IMR-90 (cell line): ENCODE results near the gene CTNND2. TPM values are rescaled to one million over a fixed set of nuclear protein-coding genes. Genes with fewer than 3 reads are reported as not detected.

Source experiments
- ATAC-seq: fragments of 200-7000 bp; cut with Tn5 transposase; 2 replicates; pipeline ENCODE4 v1.9.1; 2020; ENCODE audit warnings: low read depth, mild to moderate bottlenecking, moderate library complexity
- BruUV-seq: library from RNA; stranded (reverse); fragments of 400-500 nt; replicated peaks from 2 replicates; lab custom pipeline; 2021; lab: Mats Ljungman, UMichigan
- CTCF ChIA-PET: fragments of 300-600 bp; formaldehyde crosslinking; extraction: SDS; loops from one replicate; lab custom pipeline; 2021; ENCODE audit warnings: antibody characterized with exemption; lab: Yijun Ruan, JAX
- POLR2A ChIA-PET: fragments of 300-600 bp; sonication (Branson Sonifier 250); formaldehyde crosslinking; loops from one replicate; lab custom pipeline; 2022; ENCODE audit warnings: antibody characterized with exemption; ENCODE audit not compliant: unreplicated experiment; lab: Charles Lee
- DNase-seq: peaks from one replicate; pipeline ENCODE4 v3.0.0; 2013
- H2AFZ ChIP-seq: replicated peaks from 2 replicates; pipeline ENCODE3; 2013; ENCODE audit warnings: low read length, mild to moderate bottlenecking; ENCODE audit not compliant: poor library complexity
- H2AK5ac ChIP-seq: 2 replicates; pipeline ENCODE4 v1.6.1; 2013; ENCODE audit warnings: low read depth, low read length, inconsistent platforms
- H2AK9ac ChIP-seq: replicated peaks from 2 replicates; pipeline ENCODE3; 2013; ENCODE audit warnings: mild to moderate bottlenecking, low read depth, low read length, moderate library complexity; ENCODE audit not compliant: poor library complexity
- H2BK120ac ChIP-seq: 2 replicates; pipeline ENCODE4 v1.6.1; 2013; ENCODE audit warnings: low read depth, low read length, inconsistent platforms
- H2BK15ac ChIP-seq: 3 replicates; pipeline ENCODE4 v1.6.1; 2013; ENCODE audit warnings: low read depth, low read length, inconsistent platforms
- H2BK20ac ChIP-seq: 2 replicates; pipeline ENCODE4 v1.6.1; 2013; ENCODE audit warnings: low read depth, mild to moderate bottlenecking, inconsistent platforms, low read length, moderate library complexity
- H2BK5ac ChIP-seq: 2 replicates; pipeline ENCODE4 v1.6.1; 2013; ENCODE audit warnings: mild to moderate bottlenecking, low read depth, low read length, inconsistent platforms; ENCODE audit not compliant: poor library complexity, severe bottlenecking
- H3K14ac ChIP-seq: replicated peaks from 2 replicates; pipeline ENCODE4 v1.6.1; 2013; ENCODE audit warnings: low read depth, low read length, inconsistent platforms
- H3K18ac ChIP-seq: 2 replicates; pipeline ENCODE4 v1.6.1; 2013; ENCODE audit warnings: low read depth, low read length, control low read depth
- H3K23ac ChIP-seq: 2 replicates; pipeline ENCODE4 v1.6.1; 2013; ENCODE audit warnings: low read depth, low read length, inconsistent platforms
- H3K27ac ChIP-seq: 2 replicates; pipeline ENCODE4 v1.5.1; 2013; ENCODE audit warnings: mild to moderate bottlenecking, control low read depth, low read length; ENCODE audit not compliant: insufficient read depth
- H3K27me3 ChIP-seq: 2 replicates; pipeline ENCODE4 v1.6.1; 2013; ENCODE audit warnings: low read length; ENCODE audit not compliant: control insufficient read depth, insufficient read depth
- H3K36me3 ChIP-seq: 2 replicates; pipeline ENCODE4 v1.6.1; 2013; ENCODE audit warnings: low read length, mixed read lengths; ENCODE audit not compliant: control insufficient read depth, insufficient read depth
- H3K4ac ChIP-seq: 2 replicates; pipeline ENCODE4 v1.6.1; 2013; ENCODE audit warnings: low read depth, low read length, inconsistent platforms
- H3K4me1 ChIP-seq: 2 replicates; pipeline ENCODE4 v1.6.1; 2013; ENCODE audit warnings: low read length, mixed read lengths; ENCODE audit not compliant: control insufficient read depth, insufficient read depth
- H3K4me2 ChIP-seq: 2 replicates; pipeline ENCODE4 v1.6.1; 2013; ENCODE audit warnings: low read depth, mild to moderate bottlenecking, control low read depth, low read length, moderate library complexity
- H3K4me3 ChIP-seq: 2 replicates; pipeline ENCODE4 v1.5.1; 2013; ENCODE audit warnings: low read depth, mild to moderate bottlenecking, control low read depth, low read length, moderate library complexity; ENCODE audit not compliant: insufficient read depth
- H3K56ac ChIP-seq: 2 replicates; pipeline ENCODE4 v1.6.1; 2013; ENCODE audit warnings: low read length, inconsistent platforms; ENCODE audit not compliant: insufficient read depth; ENCODE audit errors: extremely low read depth
- H3K79me1 ChIP-seq, 2 experiments: 2 replicates each; pipeline ENCODE4 v1.6.1; 2013; ENCODE audit warnings: low read length in 2 of 2, inconsistent platforms in 1 of 2, low read depth in 1 of 2
- H3K9ac ChIP-seq: 2 replicates; pipeline ENCODE4 v1.6.1; 2013; ENCODE audit warnings: low read depth, low read length, control low read depth
- H3K9me1 ChIP-seq: 2 replicates; pipeline ENCODE4 v1.6.1; 2013; ENCODE audit warnings: low read length, inconsistent platforms; ENCODE audit not compliant: insufficient read depth
- H3K9me3 ChIP-seq: 2 replicates; pipeline ENCODE4 v1.6.1; 2013; ENCODE audit warnings: low read length; ENCODE audit not compliant: control insufficient read depth, insufficient read depth
- H4K20me1 ChIP-seq: 2 replicates; pipeline ENCODE4 v1.6.1; 2013; ENCODE audit warnings: low read length, inconsistent platforms; ENCODE audit not compliant: insufficient read depth
- H4K5ac ChIP-seq: 2 replicates; pipeline ENCODE4 v1.6.1; 2013; ENCODE audit warnings: mild to moderate bottlenecking, low read depth, low read length, control low read depth
- H4K8ac ChIP-seq, 2 experiments: 2 replicates each; pipeline ENCODE4 v1.6.1; 2013; ENCODE audit warnings: low read depth in 2 of 2, low read length in 2 of 2, control low read depth in 1 of 2, inconsistent platforms in 1 of 2
- H4K91ac ChIP-seq: 2 replicates; pipeline ENCODE4 v1.6.1; 2013; ENCODE audit warnings: low read depth, low read length, inconsistent platforms; ENCODE audit not compliant: insufficient read depth
- CEBPB ChIP-seq: IDR thresholded peaks from 2 replicates; pipeline ENCODE4 v1.6.1; 2012; ENCODE audit warnings: low read depth, low read length, improper control_type of control experiment
- CHD1 ChIP-seq: IDR thresholded peaks from 2 replicates; pipeline ENCODE4 v1.6.1; 2012; ENCODE audit warnings: low read depth, low read length, improper control_type of control experiment
- FOS ChIP-seq: fragments of 150-350 bp; IDR thresholded peaks from 2 replicates; pipeline ENCODE4 v1.6.1; 2016; ENCODE audit warnings: low read depth, low read length
- MAZ ChIP-seq: IDR thresholded peaks from 2 replicates; pipeline ENCODE4 v1.6.1; 2012; ENCODE audit warnings: low read depth, mild to moderate bottlenecking, low read length, improper control_type of control experiment, moderate library complexity, borderline replicate concordance
- MXI1 ChIP-seq: IDR thresholded peaks from 2 replicates; pipeline ENCODE4 v1.6.1; 2012; ENCODE audit warnings: low read depth, mild to moderate bottlenecking, low read length, moderate library complexity, borderline replicate concordance
- NFE2L2 ChIP-seq: fragments of 150-350 bp; IDR thresholded peaks from 2 replicates; pipeline ENCODE4 v1.6.1; 2016; ENCODE audit warnings: low read depth, mild to moderate bottlenecking, low read length
- POLR2A ChIP-seq: IDR thresholded peaks from 2 replicates; pipeline ENCODE4 v1.6.1; 2012; ENCODE audit warnings: mild to moderate bottlenecking, low read depth, low read length
- RAD21 ChIP-seq: IDR thresholded peaks from 2 replicates; pipeline ENCODE4 v1.6.1; 2012; ENCODE audit warnings: low read length, improper control_type of control experiment
- RCOR1 ChIP-seq: IDR thresholded peaks from 2 replicates; pipeline ENCODE4 v1.6.1; 2012; ENCODE audit warnings: mild to moderate bottlenecking, low read length, improper control_type of control experiment; ENCODE audit not compliant: insufficient replicate concordance
- RFX5 ChIP-seq: IDR thresholded peaks from 2 replicates; pipeline ENCODE4 v1.8.0; 2012; ENCODE audit warnings: low read depth, mild to moderate bottlenecking, low read length, moderate library complexity
- SMC3 ChIP-seq: fragments of 150-350 bp; IDR thresholded peaks from 2 replicates; pipeline ENCODE4 v1.6.1; 2016; ENCODE audit warnings: low read depth, mild to moderate bottlenecking, antibody characterized with exemption, low read length, moderate library complexity
- WGBS, 2 experiments: methylation state at CpG; one replicate each; pipeline versions ENCODE4 v1.1.5 to v1.1.7; 2013; ENCODE audit warnings: missing lambda C conversion rate in 2 of 2; ENCODE audit not compliant: insufficient read length in 1 of 2; ENCODE audit errors: extremely low coverage in 2 of 2; 5-methylcytosine and 5-hydroxymethylcytosine counted together
- dilution Hi-C: fragments of 300-500 bp; cut with HindIII; formaldehyde crosslinking; loops from one replicate; pipeline ENCODE4 v1.14.3; 2018; ENCODE audit warnings: low sequenced_read_pairs; ENCODE audit not compliant: unreplicated experiment
- in situ Hi-C: fragments of 300-500 bp; cut with MboI; formaldehyde crosslinking; loops from 3 replicates; pipeline ENCODE4 v1.14.3; 2019; ENCODE audit warnings: low sequenced_read_pairs, inconsistent platforms, mixed read lengths
- intact Hi-C: fragments of 100-400 bp; cut with micrococcal nuclease; formaldehyde crosslinking; loops from 2 replicates; pipeline ENCODE4 v1.10.0; 2022
- polyA plus RNA-seq, 3 experiments: library from polyadenylated mRNA; depleted of rRNA; stranded (reverse); fragments of >200 nt; gene quantifications; 2 replicates each; pipeline ENCODE4 v1.2.3, GENCODE V29; 2012; ENCODE audit warnings: low replicate concordance in 1 of 3
- total RNA-seq: library from RNA; depleted of rRNA; stranded (reverse); fragments of >200 nt; gene quantifications from 2 replicates; pipeline ENCODE4 v1.2.3, GENCODE V29; 2012
- TF ChIP-seq, protein P1 (sequence below): fragments of 150-350 bp; IDR thresholded peaks from 2 replicates; pipeline ENCODE4 v1.6.1; 2016; ENCODE audit warnings: low read depth, mild to moderate bottlenecking, low read length, moderate library complexity, borderline replicate concordance
- TF ChIP-seq, protein P2 (sequence below): fragments of 150-350 bp; IDR thresholded peaks from 2 replicates; pipeline ENCODE4 v1.6.1; 2017; ENCODE audit warnings: mild to moderate bottlenecking, antibody characterized with exemption, low read length, low read depth

CTNND2 gene
- total and polyA plus RNA-seq, 2 of the 4 experiments (the other 2 are of a cell fraction) = not detected

DNA sequence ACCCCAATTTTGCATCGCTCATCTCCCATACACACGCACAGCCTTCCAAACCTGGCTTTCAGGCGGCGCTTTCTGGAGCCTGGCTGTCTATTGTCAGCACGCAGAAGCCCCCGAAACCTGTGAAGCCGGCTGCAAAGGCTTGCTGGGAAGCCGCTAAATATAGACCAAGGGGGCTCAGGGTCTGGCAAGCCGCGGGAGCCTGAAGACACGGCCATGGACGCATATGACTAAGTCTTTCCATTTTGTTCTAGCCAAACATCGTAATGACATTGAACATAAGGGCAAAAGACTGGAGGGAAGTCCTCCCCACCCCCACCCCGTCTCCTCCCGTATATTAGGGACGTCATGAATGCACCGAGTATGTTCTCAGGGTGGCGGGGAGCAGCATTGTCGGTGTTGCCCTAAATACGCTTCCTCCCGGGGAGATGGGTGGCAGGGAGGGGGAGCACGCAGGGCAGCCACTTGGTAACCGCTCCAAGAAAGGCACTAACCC is 1.1 kb downstream of the CTNND2 start:
- H3K18ac ChIP-seq = no peak overlapping the region
- H3K9me1 ChIP-seq = no peaks in the 10 kb centered on the region
- no peak overlapping the region for H2AK9ac ChIP-seq
- no peaks in the 10 kb centered on the region for H3K9me3 ChIP-seq
- H4K91ac ChIP-seq = no peak overlapping the region
- H4K20me1 ChIP-seq = no peaks in the 10 kb centered on the region
- no peak overlapping the region for H3K4me2 ChIP-seq
- no peaks in the 10 kb centered on the region for H3K4me1 ChIP-seq
- no peak for ATAC-seq
- no peak for DNase-seq
- no peak overlapping the region for H2BK120ac ChIP-seq
- H3K9ac ChIP-seq = no peak overlapping the region
- no peak overlapping the region for H4K5ac ChIP-seq
- no peak overlapping the region for H2AFZ ChIP-seq
- H2BK15ac ChIP-seq = no peak overlapping the region
- BruUV-seq = no TSS peak
- H3K23ac ChIP-seq = no peak overlapping the region
- H2BK5ac ChIP-seq = no peak overlapping the region
- H3K56ac ChIP-seq = no peak overlapping the region
- in situ Hi-C loops = no loop called here
- intact Hi-C loops = no loop called here
- POLR2A ChIA-PET = no interaction called here
- TF ChIP-seq RCOR1 (no peak), FOS (no peak), MAZ (no peak), POLR2A (no peak), MXI1 (no peak), RFX5 (no peak), CHD1 (no peak), CEBPB (no peak), NFE2L2 (no peak), SMC3 (no peak), RAD21 (no peak)
- TF ChIP-seq, protein P1, sequence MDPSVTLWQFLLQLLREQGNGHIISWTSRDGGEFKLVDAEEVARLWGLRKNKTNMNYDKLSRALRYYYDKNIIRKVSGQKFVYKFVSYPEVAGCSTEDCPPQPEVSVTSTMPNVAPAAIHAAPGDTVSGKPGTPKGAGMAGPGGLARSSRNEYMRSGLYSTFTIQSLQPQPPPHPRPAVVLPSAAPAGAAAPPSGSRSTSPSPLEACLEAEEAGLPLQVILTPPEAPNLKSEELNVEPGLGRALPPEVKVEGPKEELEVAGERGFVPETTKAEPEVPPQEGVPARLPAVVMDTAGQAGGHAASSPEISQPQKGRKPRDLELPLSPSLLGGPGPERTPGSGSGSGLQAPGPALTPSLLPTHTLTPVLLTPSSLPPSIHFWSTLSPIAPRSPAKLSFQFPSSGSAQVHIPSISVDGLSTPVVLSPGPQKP = no peak
- TF ChIP-seq, protein P2, sequence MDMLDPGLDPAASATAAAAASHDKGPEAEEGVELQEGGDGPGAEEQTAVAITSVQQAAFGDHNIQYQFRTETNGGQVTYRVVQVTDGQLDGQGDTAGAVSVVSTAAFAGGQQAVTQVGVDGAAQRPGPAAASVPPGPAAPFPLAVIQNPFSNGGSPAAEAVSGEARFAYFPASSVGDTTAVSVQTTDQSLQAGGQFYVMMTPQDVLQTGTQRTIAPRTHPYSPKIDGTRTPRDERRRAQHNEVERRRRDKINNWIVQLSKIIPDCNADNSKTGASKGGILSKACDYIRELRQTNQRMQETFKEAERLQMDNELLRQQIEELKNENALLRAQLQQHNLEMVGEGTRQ = no peak
- CTCF ChIA-PET = no interaction called here
- H3K14ac ChIP-seq = no peak overlapping the region
- H3K4ac ChIP-seq = no peak overlapping the region
- H3K4me3 ChIP-seq = no peak overlapping the region
- no peak overlapping the region for H3K27ac ChIP-seq
- no peaks in the 10 kb centered on the region for H3K79me1 ChIP-seq
- H4K8ac ChIP-seq = no peak overlapping the region
- H3K36me3 ChIP-seq = no peaks in the 10 kb centered on the region
- H2BK20ac ChIP-seq = no peak overlapping the region
- 3% methylated on average over 5 of the region's 23 CpGs; no CpG with 5 or more reads in 1 of the 2 experiments for WGBS, 2 experiments
- peaks cover 16% of the 10 kb centered on the region for H3K27me3 ChIP-seq
- H2AK5ac ChIP-seq = no peak overlapping the region
- dilution Hi-C loops = no loop called here
